HCT116 (cell line): Measurements from ENCODE around the gene DCHS1. TPM values are rescaled to one million over a fixed set of nuclear protein-coding genes. Genes with fewer than 3 reads are reported as not detected.

Experiments used
- ATAC-seq: fragments of 200-7000 bp; cut with Tn5 transposase; 2 replicates; pipeline ENCODE4 v1.9.1; 2020; ENCODE audit warnings: mild to moderate bottlenecking, moderate library complexity
- BruUV-seq: library from RNA; stranded (reverse); fragments of 400-500 nt; replicated peaks from 2 replicates; lab custom pipeline; 2021; lab: Mats Ljungman, UMichigan
- CTCF ChIA-PET: fragments of 300-600 bp; sonication (Branson Sonifier 250); formaldehyde crosslinking; loops from one replicate; lab custom pipeline; 2021; ENCODE audit warnings: antibody characterized with exemption; lab: Charles Lee
- POLR2A ChIA-PET: fragments of 300-600, 350-600 bp; sonication (Branson Sonifier 250); formaldehyde crosslinking; loops from one replicate; lab custom pipeline; 2021; ENCODE audit warnings: antibody characterized with exemption; lab: Charles Lee
- RAD21 ChIA-PET, 2 experiments: fragments of 300-600 bp; sonication (Branson Sonifier 250); formaldehyde crosslinking; loops; one replicate each; lab custom pipeline; 2023; ENCODE audit warnings: low total read pairs in 2 of 2; ENCODE audit not compliant: uncharacterized antibody in 2 of 2, unreplicated experiment in 2 of 2, low non-redundant PET in 1 of 2; lab: Charles Lee
- DNase-seq: peaks from one replicate; pipeline ENCODE4 v3.0.0-alpha.2; 2010; ENCODE audit warnings: low read depth, low spot score
- H2AFZ ChIP-seq: fragments of 200-600 bp; shearing (Covaris generic), sonication (generic); 2 replicates; pipeline ENCODE4 v1.6.1; 2017; ENCODE audit warnings: low read depth, mixed run types, mixed read lengths, antibody characterized with exemption, low read length; ENCODE audit not compliant: poor library complexity, severe bottlenecking
- H3K27ac ChIP-seq: 2 replicates; pipeline ENCODE4 v1.5.1; 2012; ENCODE audit warnings: low read depth, low read length
- H3K27me3 ChIP-seq: fragments of 200-600 bp; sonication (generic); 2 replicates; pipeline ENCODE4 v1.6.1; 2016; ENCODE audit warnings: mixed run types, low read length, mixed read lengths; ENCODE audit not compliant: insufficient read depth
- H3K36me3 ChIP-seq, 2 experiments: fragments of 200-500 bp in 1 of 2; fragments of 200-600 bp in 1 of 2; sonication (Bioruptor generic) in 1 of 2; sonication (generic) in 1 of 2; 2 replicates each; pipeline versions ENCODE4 v1.5.1 to v1.6.1; 2014 to 2016; ENCODE audit warnings: low read length in 2 of 2, inconsistent platforms in 1 of 2, mixed read lengths in 1 of 2, mixed run types in 1 of 2; ENCODE audit not compliant: insufficient read depth in 2 of 2, control insufficient read depth in 1 of 2
- H3K4me1 ChIP-seq, 2 experiments: fragments of 200-600 bp in 1 of 2; sonication (generic) in 1 of 2; 2 replicates each; pipeline versions ENCODE4 v1.5.1 to v1.6.1; 2012 to 2017; ENCODE audit warnings: low read length in 2 of 2, inconsistent platforms in 1 of 2, mild to moderate bottlenecking in 1 of 2, mixed read lengths in 1 of 2, mixed run types in 1 of 2, moderate library complexity in 1 of 2; ENCODE audit not compliant: insufficient read depth in 2 of 2, control insufficient read depth in 1 of 2
- H3K4me2 ChIP-seq: fragments of 200-600 bp; sonication (generic); 2 replicates; pipeline ENCODE4 v1.6.1; 2017; ENCODE audit warnings: mixed run types, low read length, mixed read lengths
- H3K4me3 ChIP-seq, 2 experiments: fragments of 200-600 bp in 1 of 2; sonication (generic) in 1 of 2; replicated peaks in 1 of 2; 2 replicates each; pipeline ENCODE4 v1.5.1; 2011 to 2016; ENCODE audit warnings: low read length in 2 of 2, control low read depth in 1 of 2, low read depth in 1 of 2, mild to moderate bottlenecking in 1 of 2, mixed read lengths in 1 of 2, mixed run types in 1 of 2
- H3K79me2 ChIP-seq: fragments of 200-600 bp; sonication (generic); 2 replicates; pipeline ENCODE4 v1.6.1; 2017; ENCODE audit warnings: mild to moderate bottlenecking, mixed run types, low read length, moderate library complexity, mixed read lengths; ENCODE audit not compliant: insufficient read depth
- H3K9ac ChIP-seq: fragments of 200-600 bp; sonication (generic); 2 replicates; pipeline ENCODE4 v1.6.1; 2016; ENCODE audit warnings: low read length, mixed read lengths
- H3K9me2 ChIP-seq: fragments of 200-600 bp; sonication (generic), shearing (Covaris generic); 2 replicates; pipeline ENCODE4 v1.6.1; 2017; ENCODE audit warnings: mixed run types, mild to moderate bottlenecking, moderate library complexity; ENCODE audit not compliant: insufficient read depth
- H3K9me3 ChIP-seq, 2 experiments: fragments of 200-500 bp in 1 of 2; fragments of 200-600 bp in 1 of 2; sonication (Bioruptor generic) in 1 of 2; sonication (generic) in 1 of 2; 2 replicates each; pipeline ENCODE4 v1.6.1; 2014 to 2017; ENCODE audit warnings: low read length in 2 of 2, mixed read lengths in 2 of 2, inconsistent platforms in 1 of 2, low read depth in 1 of 2, mild to moderate bottlenecking in 1 of 2, mixed run types in 1 of 2, moderate library complexity in 1 of 2; ENCODE audit not compliant: control insufficient read depth in 1 of 2, insufficient read depth in 1 of 2
- H4K20me1 ChIP-seq: fragments of 200-600 bp; sonication (generic), shearing (Covaris generic); 2 replicates; pipeline ENCODE4 v1.6.1; 2017; ENCODE audit warnings: mixed run types, mild to moderate bottlenecking, moderate library complexity; ENCODE audit not compliant: insufficient read depth
- ELF1 ChIP-seq: IDR thresholded peaks from 2 replicates; pipeline ENCODE4 v1.6.1; 2012; ENCODE audit warnings: low read depth, borderline replicate concordance
- JUND ChIP-seq: IDR thresholded peaks from 2 replicates; pipeline ENCODE4 v1.6.1; 2012
- POLR2AphosphoS5 ChIP-seq: IDR thresholded peaks from 2 replicates; pipeline ENCODE4 v1.6.1; 2011; ENCODE audit warnings: mild to moderate bottlenecking, low read depth, low read length, moderate library complexity
- RAD21 ChIP-seq: IDR thresholded peaks from 2 replicates; pipeline ENCODE4 v1.6.1; 2012; ENCODE audit warnings: low read depth, mild to moderate bottlenecking
- SIN3A ChIP-seq: IDR thresholded peaks from 2 replicates; pipeline ENCODE4 v1.6.1; 2012; ENCODE audit warnings: low read depth
- SP1 ChIP-seq: IDR thresholded peaks from 2 replicates; pipeline ENCODE4 v1.6.1; 2012; ENCODE audit warnings: low read depth
- SRF ChIP-seq: IDR thresholded peaks from 2 replicates; pipeline ENCODE4 v1.6.1; 2012; ENCODE audit warnings: low read depth
- ZFX ChIP-seq: fragments of 450-650 bp; IDR thresholded peaks from 2 replicates; pipeline ENCODE4 v1.6.1; 2017
- ZNF274 ChIP-seq: fragments of 200-500 bp; sonication (Bioruptor generic); IDR thresholded peaks from 2 replicates; pipeline ENCODE4 v1.6.1; 2014; ENCODE audit warnings: mild to moderate bottlenecking, low read depth, low read length, inconsistent platforms
- intact Hi-C: fragments of 100-400 bp; cut with micrococcal nuclease; formaldehyde crosslinking; loops from 2 replicates; pipeline ENCODE4 v1.10.0; 2022
- total RNA-seq: library from RNA; stranded (reverse); gene quantifications from one replicate; pipeline ENCODE4 v1.2.1, GENCODE V29; 2021; ENCODE audit not compliant: unreplicated experiment
- TF ChIP-seq, protein P1 (sequence below): IDR thresholded peaks from 2 replicates; pipeline ENCODE4 v1.6.1; 2012
- TF ChIP-seq, protein P2 (sequence below): IDR thresholded peaks from 2 replicates; pipeline ENCODE4 v1.6.1; 2012; ENCODE audit warnings: low read depth

DCHS1 gene
- total RNA-seq, 1 experiment from 2014 or later: 0.30 TPM

DNA sequence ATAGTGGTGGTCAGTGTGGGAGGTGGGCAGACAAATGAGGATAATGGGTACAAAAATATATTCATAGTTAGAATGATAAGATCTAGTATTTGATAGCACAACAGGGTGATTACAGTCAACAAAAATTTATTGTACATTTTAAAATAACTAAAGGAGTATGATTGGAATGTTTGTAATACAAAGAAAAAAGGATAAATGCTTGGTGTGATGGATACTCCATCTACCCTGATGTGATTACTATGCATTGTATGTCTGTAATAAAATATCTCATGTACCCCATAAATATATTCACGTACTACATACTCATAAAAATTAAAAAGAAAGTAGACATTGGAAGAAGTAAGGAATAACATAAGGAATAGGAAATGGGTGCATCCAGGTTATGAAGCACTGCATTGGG lies 67.6 kb downstream of the DCHS1 start:
- TF ChIP-seq ZFX: no peak
- no peak for TF ChIP-seq POLR2AphosphoS5
- POLR2A ChIA-PET: no interaction called here
- Histone ChIP-seq H3K4me3 (no peak overlapping the region), H3K27me3 (no peaks in the 10 kb centered on the region), H3K9me3 (peaks cover 4 to 13% of the 10 kb centered on the region in 2 experiments; a peak in 1 of 4 replicates), H3K27ac (no peak overlapping the region), H3K4me1 (no peaks in the 10 kb centered on the region), H3K36me3 (peaks cover 0 to 5% of the 10 kb centered on the region in 2 experiments; a peak in 2 of 4 replicates), H4K20me1 (no peaks in the 10 kb centered on the region), H3K9me2 (no peaks in the 10 kb centered on the region), H2AFZ (no peak overlapping the region), H3K9ac (no peak overlapping the region), H3K4me2 (no peak overlapping the region), H3K79me2 (0 out of 2 replicates have a peak, but pooled peaks cover 5% of the 10 kb centered on the region)
- RAD21 ChIA-PET: no interaction called here
- no TSS peak for BruUV-seq
- no peak for ATAC-seq
- CTCF ChIA-PET: no interaction called here
- intact Hi-C loops: no loop called here
- DNase-seq: no peak

DNA sequence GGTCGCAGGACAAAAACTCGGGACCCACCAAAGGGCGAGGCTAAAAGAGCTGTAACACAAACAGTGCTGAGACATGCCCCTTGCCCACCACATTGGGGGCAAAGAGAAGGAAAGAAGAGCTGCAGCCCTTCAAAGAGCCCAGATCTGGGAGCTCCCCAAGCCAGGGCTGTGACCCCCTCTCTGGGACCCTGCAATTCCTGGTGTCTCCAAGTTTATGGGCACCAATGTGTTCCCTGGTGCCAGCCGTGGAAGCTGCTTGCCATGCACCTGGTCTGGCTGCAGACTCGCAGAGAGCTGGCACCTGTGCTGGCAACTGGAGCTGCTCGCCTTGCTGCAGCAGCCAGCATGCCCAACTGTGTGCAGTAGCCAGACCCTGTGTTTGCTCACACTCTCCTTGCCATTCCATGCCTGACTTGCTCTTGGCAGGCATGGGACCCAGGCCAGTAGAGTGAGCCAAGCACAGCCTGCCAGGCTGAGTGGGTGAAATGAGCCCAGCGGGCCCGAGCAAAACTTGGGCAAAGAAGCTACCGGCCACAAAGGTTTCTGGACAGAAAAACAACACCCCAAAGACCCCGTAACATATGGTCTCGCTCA lies 68.2 kb downstream of the DCHS1 start:
- DNase-seq (no peak), ATAC-seq (no peak)
- no peak overlapping the region for H3K27ac ChIP-seq
- CTCF ChIA-PET: no interaction called here
- H3K9me3 ChIP-seq: peaks cover 4 to 13% of the 10 kb centered on the region in 2 experiments; a peak in 1 of 4 replicates
- RAD21 ChIA-PET: no interaction called here
- no peaks in the 10 kb centered on the region for H3K4me1 ChIP-seq
- H3K4me3 ChIP-seq: no peak overlapping the region
- no TSS peak for BruUV-seq
- H3K9me2 ChIP-seq: no peaks in the 10 kb centered on the region
- H3K27me3 ChIP-seq: no peaks in the 10 kb centered on the region
- no peak overlapping the region for H2AFZ ChIP-seq
- peaks cover 0 to 5% of the 10 kb centered on the region in 2 experiments; a peak in 2 of 4 replicates for H3K36me3 ChIP-seq
- H3K79me2 ChIP-seq: 0 out of 2 replicates have a peak, but pooled peaks cover 5% of the 10 kb centered on the region
- no peak overlapping the region for H3K9ac ChIP-seq
- no peak for TF ChIP-seq ZNF274
- no peak for TF ChIP-seq SP1
- TF ChIP-seq RAD21: no peak
- TF ChIP-seq, protein P1, sequence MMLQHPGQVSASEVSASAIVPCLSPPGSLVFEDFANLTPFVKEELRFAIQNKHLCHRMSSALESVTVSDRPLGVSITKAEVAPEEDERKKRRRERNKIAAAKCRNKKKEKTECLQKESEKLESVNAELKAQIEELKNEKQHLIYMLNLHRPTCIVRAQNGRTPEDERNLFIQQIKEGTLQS: no peak
- no peak for TF ChIP-seq JUND
- TF ChIP-seq SRF: no peak
- TF ChIP-seq ELF1: no peak
- TF ChIP-seq, protein P2, sequence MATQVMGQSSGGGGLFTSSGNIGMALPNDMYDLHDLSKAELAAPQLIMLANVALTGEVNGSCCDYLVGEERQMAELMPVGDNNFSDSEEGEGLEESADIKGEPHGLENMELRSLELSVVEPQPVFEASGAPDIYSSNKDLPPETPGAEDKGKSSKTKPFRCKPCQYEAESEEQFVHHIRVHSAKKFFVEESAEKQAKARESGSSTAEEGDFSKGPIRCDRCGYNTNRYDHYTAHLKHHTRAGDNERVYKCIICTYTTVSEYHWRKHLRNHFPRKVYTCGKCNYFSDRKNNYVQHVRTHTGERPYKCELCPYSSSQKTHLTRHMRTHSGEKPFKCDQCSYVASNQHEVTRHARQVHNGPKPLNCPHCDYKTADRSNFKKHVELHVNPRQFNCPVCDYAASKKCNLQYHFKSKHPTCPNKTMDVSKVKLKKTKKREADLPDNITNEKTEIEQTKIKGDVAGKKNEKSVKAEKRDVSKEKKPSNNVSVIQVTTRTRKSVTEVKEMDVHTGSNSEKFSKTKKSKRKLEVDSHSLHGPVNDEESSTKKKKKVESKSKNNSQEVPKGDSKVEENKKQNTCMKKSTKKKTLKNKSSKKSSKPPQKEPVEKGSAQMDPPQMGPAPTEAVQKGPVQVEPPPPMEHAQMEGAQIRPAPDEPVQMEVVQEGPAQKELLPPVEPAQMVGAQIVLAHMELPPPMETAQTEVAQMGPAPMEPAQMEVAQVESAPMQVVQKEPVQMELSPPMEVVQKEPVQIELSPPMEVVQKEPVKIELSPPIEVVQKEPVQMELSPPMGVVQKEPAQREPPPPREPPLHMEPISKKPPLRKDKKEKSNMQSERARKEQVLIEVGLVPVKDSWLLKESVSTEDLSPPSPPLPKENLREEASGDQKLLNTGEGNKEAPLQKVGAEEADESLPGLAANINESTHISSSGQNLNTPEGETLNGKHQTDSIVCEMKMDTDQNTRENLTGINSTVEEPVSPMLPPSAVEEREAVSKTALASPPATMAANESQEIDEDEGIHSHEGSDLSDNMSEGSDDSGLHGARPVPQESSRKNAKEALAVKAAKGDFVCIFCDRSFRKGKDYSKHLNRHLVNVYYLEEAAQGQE: no peak
- TF ChIP-seq SIN3A: no peak
- POLR2A ChIA-PET: no interaction called here
- H3K4me2 ChIP-seq: no peak overlapping the region
- no peaks in the 10 kb centered on the region for H4K20me1 ChIP-seq
- intact Hi-C loops: no loop called here
